Measurements from ENCODE around the gene PPP2R5C. TPM values are rescaled to one million over a fixed set of nuclear protein-coding genes. Genes with fewer than 3 reads are reported as not detected.

Gene PPP2R5C
- total RNA-seq, 1 experiment from 2014 or later = 89.9 TPM

DNA sequence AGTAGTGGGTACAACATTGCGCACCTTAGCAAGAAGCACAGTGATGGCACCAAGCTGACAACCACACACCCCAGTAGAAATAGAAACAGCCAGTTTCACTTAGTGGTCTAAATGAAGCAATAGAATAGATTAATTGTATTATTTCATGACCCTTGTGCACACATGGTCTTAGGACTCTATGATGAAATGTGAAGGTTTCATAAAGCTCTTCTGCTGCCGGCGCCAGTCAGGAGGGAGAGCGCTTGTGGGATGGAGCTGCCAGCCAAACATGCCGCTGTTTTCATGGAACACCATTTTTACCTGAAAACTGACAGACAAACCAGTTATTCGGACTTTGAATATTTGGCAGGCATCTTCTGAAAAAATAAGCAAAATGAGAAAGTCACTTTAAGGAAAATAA is 100.0 kb downstream of the PPP2R5C start:
- TF ChIP-seq, protein P1, sequence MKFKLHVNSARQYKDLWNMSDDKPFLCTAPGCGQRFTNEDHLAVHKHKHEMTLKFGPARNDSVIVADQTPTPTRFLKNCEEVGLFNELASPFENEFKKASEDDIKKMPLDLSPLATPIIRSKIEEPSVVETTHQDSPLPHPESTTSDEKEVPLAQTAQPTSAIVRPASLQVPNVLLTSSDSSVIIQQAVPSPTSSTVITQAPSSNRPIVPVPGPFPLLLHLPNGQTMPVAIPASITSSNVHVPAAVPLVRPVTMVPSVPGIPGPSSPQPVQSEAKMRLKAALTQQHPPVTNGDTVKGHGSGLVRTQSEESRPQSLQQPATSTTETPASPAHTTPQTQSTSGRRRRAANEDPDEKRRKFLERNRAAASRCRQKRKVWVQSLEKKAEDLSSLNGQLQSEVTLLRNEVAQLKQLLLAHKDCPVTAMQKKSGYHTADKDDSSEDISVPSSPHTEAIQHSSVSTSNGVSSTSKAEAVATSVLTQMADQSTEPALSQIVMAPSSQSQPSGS (CRISPR knock-in tag; IDR thresholded peaks at IDR 0.05; ENCODE audit: borderline replicate concordance, low read depth) = no peak
- TF ChIP-seq, protein P2, sequence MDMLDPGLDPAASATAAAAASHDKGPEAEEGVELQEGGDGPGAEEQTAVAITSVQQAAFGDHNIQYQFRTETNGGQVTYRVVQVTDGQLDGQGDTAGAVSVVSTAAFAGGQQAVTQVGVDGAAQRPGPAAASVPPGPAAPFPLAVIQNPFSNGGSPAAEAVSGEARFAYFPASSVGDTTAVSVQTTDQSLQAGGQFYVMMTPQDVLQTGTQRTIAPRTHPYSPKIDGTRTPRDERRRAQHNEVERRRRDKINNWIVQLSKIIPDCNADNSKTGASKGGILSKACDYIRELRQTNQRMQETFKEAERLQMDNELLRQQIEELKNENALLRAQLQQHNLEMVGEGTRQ (CRISPR knock-in tag; IDR thresholded peaks at IDR 0.05) = no peak
- TF ChIP-seq, protein P3, sequence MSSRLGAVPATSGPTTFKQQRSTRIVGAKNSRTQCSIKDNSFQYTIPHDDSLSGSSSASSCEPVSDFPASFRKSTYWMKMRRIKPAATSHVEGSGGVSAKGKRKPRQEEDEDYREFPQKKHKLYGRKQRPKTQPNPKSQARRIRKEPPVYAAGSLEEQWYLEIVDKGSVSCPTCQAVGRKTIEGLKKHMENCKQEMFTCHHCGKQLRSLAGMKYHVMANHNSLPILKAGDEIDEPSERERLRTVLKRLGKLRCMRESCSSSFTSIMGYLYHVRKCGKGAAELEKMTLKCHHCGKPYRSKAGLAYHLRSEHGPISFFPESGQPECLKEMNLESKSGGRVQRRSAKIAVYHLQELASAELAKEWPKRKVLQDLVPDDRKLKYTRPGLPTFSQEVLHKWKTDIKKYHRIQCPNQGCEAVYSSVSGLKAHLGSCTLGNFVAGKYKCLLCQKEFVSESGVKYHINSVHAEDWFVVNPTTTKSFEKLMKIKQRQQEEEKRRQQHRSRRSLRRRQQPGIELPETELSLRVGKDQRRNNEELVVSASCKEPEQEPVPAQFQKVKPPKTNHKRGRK (CRISPR knock-in tag; IDR thresholded peaks at IDR 0.05; ENCODE audit: borderline replicate concordance) = no peak
- no peak for TF ChIP-seq OVOL2 (CRISPR knock-in tag; IDR thresholded peaks at IDR 0.05; ENCODE audit: borderline replicate concordance)
- TF ChIP-seq TP53 (CRISPR knock-in tag; IDR thresholded peaks at IDR 0.05) = no peak
- TF ChIP-seq NFYB (CRISPR knock-in tag; conservative IDR thresholded peaks at IDR 0.05; ENCODE audit: low read depth) = no peak
- TF ChIP-seq, protein P4, sequence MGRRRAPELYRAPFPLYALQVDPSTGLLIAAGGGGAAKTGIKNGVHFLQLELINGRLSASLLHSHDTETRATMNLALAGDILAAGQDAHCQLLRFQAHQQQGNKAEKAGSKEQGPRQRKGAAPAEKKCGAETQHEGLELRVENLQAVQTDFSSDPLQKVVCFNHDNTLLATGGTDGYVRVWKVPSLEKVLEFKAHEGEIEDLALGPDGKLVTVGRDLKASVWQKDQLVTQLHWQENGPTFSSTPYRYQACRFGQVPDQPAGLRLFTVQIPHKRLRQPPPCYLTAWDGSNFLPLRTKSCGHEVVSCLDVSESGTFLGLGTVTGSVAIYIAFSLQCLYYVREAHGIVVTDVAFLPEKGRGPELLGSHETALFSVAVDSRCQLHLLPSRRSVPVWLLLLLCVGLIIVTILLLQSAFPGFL (CRISPR knock-in tag; IDR thresholded peaks at IDR 0.05; ENCODE audit: borderline replicate concordance) = no peak
- TF ChIP-seq, protein P5, sequence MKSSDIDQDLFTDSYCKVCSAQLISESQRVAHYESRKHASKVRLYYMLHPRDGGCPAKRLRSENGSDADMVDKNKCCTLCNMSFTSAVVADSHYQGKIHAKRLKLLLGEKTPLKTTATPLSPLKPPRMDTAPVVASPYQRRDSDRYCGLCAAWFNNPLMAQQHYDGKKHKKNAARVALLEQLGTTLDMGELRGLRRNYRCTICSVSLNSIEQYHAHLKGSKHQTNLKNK (CRISPR knock-in tag; IDR thresholded peaks at IDR 0.05) = no peak
- TF ChIP-seq, protein P6, sequence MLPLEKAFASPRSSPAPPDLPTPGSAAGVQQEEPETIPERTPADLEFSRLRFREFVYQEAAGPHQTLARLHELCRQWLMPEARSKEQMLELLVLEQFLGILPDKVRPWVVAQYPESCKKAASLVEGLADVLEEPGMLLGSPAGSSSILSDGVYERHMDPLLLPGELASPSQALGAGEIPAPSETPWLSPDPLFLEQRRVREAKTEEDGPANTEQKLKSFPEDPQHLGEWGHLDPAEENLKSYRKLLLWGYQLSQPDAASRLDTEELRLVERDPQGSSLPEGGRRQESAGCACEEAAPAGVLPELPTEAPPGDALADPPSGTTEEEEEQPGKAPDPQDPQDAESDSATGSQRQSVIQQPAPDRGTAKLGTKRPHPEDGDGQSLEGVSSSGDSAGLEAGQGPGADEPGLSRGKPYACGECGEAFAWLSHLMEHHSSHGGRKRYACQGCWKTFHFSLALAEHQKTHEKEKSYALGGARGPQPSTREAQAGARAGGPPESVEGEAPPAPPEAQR (CRISPR knock-in tag; IDR thresholded peaks at IDR 0.05) = no peak
- TF ChIP-seq RELA (CRISPR knock-in tag; IDR thresholded peaks at IDR 0.05; ENCODE audit: borderline replicate concordance) = no peak
- ChIA-PET POLR2A (no interaction called here), CTCF (no interaction called here)
- no peaks in the 10 kb centered on the region for H3K9me3 Mint-ChIP-seq
- H3K27me3 Mint-ChIP-seq (ENCODE audit: low read depth) = no peaks in the 10 kb centered on the region
- H3K4me1 Mint-ChIP-seq = no peaks in the 10 kb centered on the region
- no peak overlapping the region for H3K27ac Mint-ChIP-seq
- H3K4me3 Mint-ChIP-seq = no peak overlapping the region
- H3K36me3 Mint-ChIP-seq = peaks cover 4% of the 10 kb centered on the region
- DNase-seq (ENCODE audit: low spot score) = no peak
- ATAC-seq = no peak

DNA sequence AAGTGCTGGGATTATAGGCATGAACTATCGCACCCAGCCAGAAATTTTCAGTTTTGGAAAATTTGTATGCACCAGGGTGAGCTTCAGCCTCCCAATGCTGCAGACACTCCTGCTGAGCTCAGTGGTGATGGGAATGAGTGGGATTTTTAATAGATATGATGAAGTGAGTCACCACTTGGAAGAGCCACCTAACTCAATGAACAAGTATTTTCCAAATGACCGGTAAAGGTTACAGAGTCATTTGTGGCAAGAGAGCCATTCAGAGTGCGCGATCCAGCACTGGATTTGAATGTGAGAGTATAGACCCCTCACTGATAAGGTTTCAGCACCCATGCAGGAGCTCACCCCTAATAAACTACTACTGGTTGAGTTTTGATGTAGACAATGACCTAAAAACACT is 100.7 kb downstream of the PPP2R5C start:
- no peak for TF ChIP-seq FOXP1 (CRISPR knock-in tag; IDR thresholded peaks at IDR 0.05; ENCODE audit: borderline replicate concordance)
- TF ChIP-seq JAZF1 (CRISPR knock-in tag; IDR thresholded peaks at IDR 0.05) = no peak
- TF ChIP-seq CBFB (CRISPR knock-in tag; IDR thresholded peaks at IDR 0.05; ENCODE audit: low read depth) = no peak
- no peak for TF ChIP-seq ZNF671 (CRISPR knock-in tag; IDR thresholded peaks at IDR 0.05)
- no peak for TF ChIP-seq SMAD4 (CRISPR knock-in tag; IDR thresholded peaks at IDR 0.05)
- no peak for TF ChIP-seq ZNF138 (CRISPR knock-in tag; conservative IDR thresholded peaks at IDR 0.05)
- TF ChIP-seq, protein P7, sequence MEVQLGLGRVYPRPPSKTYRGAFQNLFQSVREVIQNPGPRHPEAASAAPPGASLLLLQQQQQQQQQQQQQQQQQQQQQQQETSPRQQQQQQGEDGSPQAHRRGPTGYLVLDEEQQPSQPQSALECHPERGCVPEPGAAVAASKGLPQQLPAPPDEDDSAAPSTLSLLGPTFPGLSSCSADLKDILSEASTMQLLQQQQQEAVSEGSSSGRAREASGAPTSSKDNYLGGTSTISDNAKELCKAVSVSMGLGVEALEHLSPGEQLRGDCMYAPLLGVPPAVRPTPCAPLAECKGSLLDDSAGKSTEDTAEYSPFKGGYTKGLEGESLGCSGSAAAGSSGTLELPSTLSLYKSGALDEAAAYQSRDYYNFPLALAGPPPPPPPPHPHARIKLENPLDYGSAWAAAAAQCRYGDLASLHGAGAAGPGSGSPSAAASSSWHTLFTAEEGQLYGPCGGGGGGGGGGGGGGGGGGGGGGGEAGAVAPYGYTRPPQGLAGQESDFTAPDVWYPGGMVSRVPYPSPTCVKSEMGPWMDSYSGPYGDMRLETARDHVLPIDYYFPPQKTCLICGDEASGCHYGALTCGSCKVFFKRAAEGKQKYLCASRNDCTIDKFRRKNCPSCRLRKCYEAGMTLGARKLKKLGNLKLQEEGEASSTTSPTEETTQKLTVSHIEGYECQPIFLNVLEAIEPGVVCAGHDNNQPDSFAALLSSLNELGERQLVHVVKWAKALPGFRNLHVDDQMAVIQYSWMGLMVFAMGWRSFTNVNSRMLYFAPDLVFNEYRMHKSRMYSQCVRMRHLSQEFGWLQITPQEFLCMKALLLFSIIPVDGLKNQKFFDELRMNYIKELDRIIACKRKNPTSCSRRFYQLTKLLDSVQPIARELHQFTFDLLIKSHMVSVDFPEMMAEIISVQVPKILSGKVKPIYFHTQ (CRISPR knock-in tag; IDR thresholded peaks at IDR 0.05) = no peak
- no peak for TF ChIP-seq ELF4 (CRISPR knock-in tag; IDR thresholded peaks at IDR 0.05; ENCODE audit: low read depth)
- no peak for TF ChIP-seq OVOL2 (CRISPR knock-in tag; IDR thresholded peaks at IDR 0.05; ENCODE audit: borderline replicate concordance)
- TF ChIP-seq ZNF219 (CRISPR knock-in tag; IDR thresholded peaks at IDR 0.05; ENCODE audit: borderline replicate concordance) = no peak
- TF ChIP-seq ZBTB21 (CRISPR knock-in tag; IDR thresholded peaks at IDR 0.05; ENCODE audit: borderline replicate concordance) = no peak
- TF ChIP-seq RORB (CRISPR knock-in tag; IDR thresholded peaks at IDR 0.05) = no peak
- TF ChIP-seq, protein P8, sequence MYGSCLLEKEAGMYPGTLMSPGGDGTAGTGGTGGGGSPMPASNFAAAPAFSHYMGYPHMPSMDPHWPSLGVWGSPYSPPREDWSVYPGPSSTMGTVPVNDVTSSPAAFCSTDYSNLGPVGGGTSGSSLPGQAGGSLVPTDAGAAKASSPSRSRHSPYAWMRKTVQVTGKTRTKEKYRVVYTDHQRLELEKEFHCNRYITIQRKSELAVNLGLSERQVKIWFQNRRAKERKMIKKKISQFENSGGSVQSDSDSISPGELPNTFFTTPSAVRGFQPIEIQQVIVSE (CRISPR knock-in tag; IDR thresholded peaks at IDR 0.05; ENCODE audit: borderline replicate concordance) = no peak
- TF ChIP-seq EMX1 (CRISPR knock-in tag; IDR thresholded peaks at IDR 0.05) = no peak
- no peak for TF ChIP-seq JUN (CRISPR knock-in tag; IDR thresholded peaks at IDR 0.05)
- H3K36me3 Mint-ChIP-seq = no peaks in the 10 kb centered on the region; the same call in 1 of the 2 replicates
- H3K27ac Mint-ChIP-seq = no peak overlapping the region
- H3K27me3 Mint-ChIP-seq (ENCODE audit: low read depth) = no peaks in the 10 kb centered on the region
- no peak for ATAC-seq
- no peak overlapping the region for H3K4me3 Mint-ChIP-seq
- ChIA-PET POLR2A (no interaction called here), CTCF (no interaction called here)
- DNase-seq (ENCODE audit: low spot score) = no peak
- no peaks in the 10 kb centered on the region for H3K9me3 Mint-ChIP-seq
- H3K4me1 Mint-ChIP-seq = no peaks in the 10 kb centered on the region

Data from WTC11 (cell line).